ENCODE data around the gene LRP2. TPM values are rescaled to one million over a fixed set of nuclear protein-coding genes. Genes with fewer than 3 reads are reported as not detected.

LRP2 gene
- not detected in 2 replicates for total RNA-seq

DNA sequence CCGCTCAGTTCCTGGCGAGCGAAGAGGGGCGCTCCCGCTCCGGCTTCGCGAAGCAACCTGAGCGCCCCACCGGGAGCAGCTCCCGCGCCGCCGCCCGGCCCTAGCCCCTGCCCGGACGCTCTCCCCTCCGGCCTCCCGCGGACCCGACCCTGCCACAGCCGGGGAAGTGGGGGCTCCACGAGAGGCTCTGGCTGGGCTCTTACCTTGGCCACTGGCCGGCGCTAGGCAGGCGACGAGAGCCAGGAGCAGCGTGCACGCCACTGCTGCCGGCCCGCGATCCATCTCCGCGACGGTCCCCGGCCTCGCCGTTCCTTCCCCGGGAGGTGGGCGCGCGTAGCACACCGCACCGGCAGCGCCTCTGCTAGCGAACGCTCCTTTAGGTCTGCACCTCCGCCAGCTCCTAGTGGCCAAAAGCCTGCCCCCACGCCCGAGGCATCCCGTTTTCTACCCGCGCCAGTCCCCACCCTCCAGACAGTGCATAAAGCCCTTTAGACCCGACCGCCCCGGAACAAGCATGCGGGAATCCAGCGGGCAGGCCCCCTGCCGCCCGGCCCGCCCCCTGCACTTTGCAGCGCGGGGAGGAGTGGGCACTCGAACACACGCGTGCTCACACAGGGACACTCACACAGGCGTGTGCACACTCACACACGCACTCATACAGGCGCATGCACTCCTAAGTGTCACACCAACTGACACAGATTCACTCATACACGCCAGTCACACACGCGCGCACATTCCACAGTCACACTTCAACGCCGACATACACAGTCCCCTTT lies at the start of gene LRP2:
Gene LRP2 (minus strand): TSS at position 417 of the 776 bp plus-strand sequence. CDS start 135 bp downstream, at position 282.

Other genes with a start within 250 kb of the LRP2 start
- gene BBS5, start 117.0 kb upstream of the LRP2 start, total RNA-seq: 4.7 and 6.6 TPM in 2 replicates
- gene KLHL41, start 147.2 kb upstream of the LRP2 start, total RNA-seq: 0.85 and 1.7 TPM in 2 replicates
- 12.9 and 18.1 TPM in 2 replicates for gene FASTKD1, start 211.3 kb upstream of the LRP2 start, total RNA-seq
- gene PPIG, start 221.8 kb upstream of the LRP2 start, total RNA-seq: 19.6 and 22.9 TPM in 2 replicates

Measured in smooth muscle cell of bladder (primary cell).